Stomach smooth muscle (tissue), 2 donors: ENCODE data around the gene SOBP.

Experiments
- H3K27ac ChIP-seq: one replicate; pipeline ENCODE4 v1.7.0; 2013; ENCODE audit warnings: mild to moderate bottlenecking, low read length, inconsistent platforms
- H3K27me3 ChIP-seq, 2 donors: one replicate each; pipeline ENCODE4 v1.7.0; 2013; ENCODE audit warnings: low read length in 2 of 2; ENCODE audit not compliant: insufficient read depth in 2 of 2, control insufficient read depth in 1 of 2
- H3K36me3 ChIP-seq, 2 donors: one replicate each; pipeline ENCODE4 v1.7.0; 2013; ENCODE audit warnings: low read length in 2 of 2; ENCODE audit not compliant: control insufficient read depth in 2 of 2, insufficient read depth in 2 of 2
- H3K4me1 ChIP-seq: one replicate; pipeline ENCODE4 v1.7.0; 2013; ENCODE audit warnings: low read length; ENCODE audit not compliant: control insufficient read depth, insufficient read depth
- H3K4me3 ChIP-seq, 2 donors: one replicate each; pipeline ENCODE4 v1.7.0; 2013; ENCODE audit warnings: low read length in 2 of 2
- H3K9ac ChIP-seq, 2 donors: one replicate each; pipeline ENCODE4 v1.7.0; 2013; ENCODE audit warnings: low read length in 2 of 2, mild to moderate bottlenecking in 1 of 2
- H3K9me3 ChIP-seq, 2 donors: one replicate each; pipeline ENCODE4 v1.7.0; 2013; ENCODE audit warnings: low read length in 2 of 2; ENCODE audit not compliant: control insufficient read depth in 2 of 2
- donor health status: healthy.
- donor health status: Pancreatic carcinoma.

SOBP gene

GRCh38 chr6:107658920-107659865 lies 169.3 kb downstream of the SOBP start:
- Histone ChIP-seq H3K27ac (no peak overlapping the region), H3K4me1 (peaks cover 10% of the 10 kb centered on the region), H3K9ac (no peak overlapping the region), H3K4me3 (no peak overlapping the region), H3K36me3 (peaks cover 0 to 3% of the 10 kb centered on the region in 2 donors), H3K27me3 (no peaks in the 10 kb centered on the region), H3K9me3 (no peaks in the 10 kb centered on the region)

DNA sequence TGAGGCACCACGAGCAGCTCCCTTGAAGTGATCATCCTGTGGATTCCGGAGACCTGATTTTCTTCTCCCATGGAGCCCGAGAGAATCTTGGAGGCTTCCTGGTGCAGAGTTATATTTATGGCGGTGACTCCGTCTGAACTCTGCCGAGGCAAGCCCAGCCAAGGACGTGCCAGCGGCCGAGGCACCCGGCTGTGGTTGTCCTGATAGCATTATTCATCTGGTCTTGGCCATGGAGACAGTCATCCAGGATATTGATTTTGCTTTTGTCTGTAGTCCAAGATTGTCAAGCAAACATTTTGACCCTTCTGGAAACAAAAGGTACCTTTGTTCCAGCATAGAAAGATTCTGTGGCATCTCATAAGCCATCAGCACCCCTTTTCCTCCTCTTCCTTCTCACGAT lies 170.9 kb downstream of the SOBP start:
- H3K27me3 ChIP-seq, result no peaks in the 10 kb centered on the region

GRCh38 chr6:107661291-107661690 lies 171.4 kb downstream of the SOBP start:
- H3K4me1 ChIP-seq, result peaks cover 10% of the 10 kb centered on the region
- no peak overlapping the region for H3K9ac ChIP-seq
- H3K27me3 ChIP-seq, result no peaks in the 10 kb centered on the region
- H3K36me3 ChIP-seq, result peaks cover 0 to 3% of the 10 kb centered on the region in 2 donors
- no peak overlapping the region for H3K4me3 ChIP-seq
- H3K27ac ChIP-seq, result no peak overlapping the region
- no peaks in the 10 kb centered on the region for H3K9me3 ChIP-seq

More for the DNA sequence above, 170.9 kb downstream of the SOBP start:
- Histone ChIP-seq H3K36me3 (peaks cover 0 to 3% of the 10 kb centered on the region in 2 donors), H3K4me1 (peaks cover 10% of the 10 kb centered on the region), H3K9ac (no peak overlapping the region), H3K9me3 (no peaks in the 10 kb centered on the region), H3K27ac (no peak overlapping the region), H3K4me3 (no peak overlapping the region)

DNA sequence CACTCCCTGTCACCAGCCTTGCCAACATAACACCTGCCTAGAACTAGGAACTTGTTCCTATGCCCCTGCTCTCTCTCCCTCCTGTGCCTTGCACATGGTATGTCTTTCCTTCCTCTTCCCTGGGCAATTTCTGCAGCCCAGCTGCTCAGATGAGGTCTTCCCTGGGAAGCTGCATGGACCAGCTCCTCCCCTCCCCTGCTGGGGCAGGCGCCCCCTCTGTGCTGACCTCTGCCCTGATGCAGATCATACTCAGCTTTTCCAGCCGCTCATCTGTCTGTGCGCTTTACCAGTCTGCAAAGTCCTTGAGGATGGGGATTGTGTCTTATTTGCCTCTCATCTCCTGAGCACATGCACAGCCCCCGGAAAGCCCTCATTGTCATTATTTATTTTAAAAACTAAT lies 172.4 kb downstream of the SOBP start:
- H3K4me3 ChIP-seq, result no peak overlapping the region
- no peaks in the 10 kb centered on the region for H3K27me3 ChIP-seq
- H3K9me3 ChIP-seq, result no peaks in the 10 kb centered on the region
- H3K27ac ChIP-seq, result no peak overlapping the region
- no peak overlapping the region for H3K9ac ChIP-seq
- peaks cover 0 to 3% of the 10 kb centered on the region in 2 donors for H3K36me3 ChIP-seq
- H3K4me1 ChIP-seq, result peaks cover 10% of the 10 kb centered on the region

DNA sequence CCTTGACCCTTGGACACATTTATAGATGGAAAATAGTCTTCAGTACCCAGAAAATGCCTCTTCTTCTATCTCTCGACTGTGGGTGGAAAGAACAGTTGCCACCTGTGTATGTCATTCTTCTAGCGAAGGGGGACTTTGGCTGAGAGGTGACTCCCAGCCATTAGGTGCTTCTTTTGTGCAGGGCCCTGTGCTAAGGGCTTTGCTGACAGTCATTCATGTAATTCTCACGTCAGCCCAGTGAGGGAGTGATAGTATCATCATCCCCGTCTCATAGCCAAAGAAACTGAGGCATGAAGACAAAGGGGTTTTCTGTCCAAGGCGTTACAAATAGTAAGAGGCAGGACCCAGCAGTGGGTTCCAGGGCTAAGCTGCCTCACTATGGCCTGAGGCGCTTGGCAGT lies 173.4 kb downstream of the SOBP start:
- Histone ChIP-seq H3K9me3 (no peaks in the 10 kb centered on the region), H3K4me3 (no peak overlapping the region)

DNA sequence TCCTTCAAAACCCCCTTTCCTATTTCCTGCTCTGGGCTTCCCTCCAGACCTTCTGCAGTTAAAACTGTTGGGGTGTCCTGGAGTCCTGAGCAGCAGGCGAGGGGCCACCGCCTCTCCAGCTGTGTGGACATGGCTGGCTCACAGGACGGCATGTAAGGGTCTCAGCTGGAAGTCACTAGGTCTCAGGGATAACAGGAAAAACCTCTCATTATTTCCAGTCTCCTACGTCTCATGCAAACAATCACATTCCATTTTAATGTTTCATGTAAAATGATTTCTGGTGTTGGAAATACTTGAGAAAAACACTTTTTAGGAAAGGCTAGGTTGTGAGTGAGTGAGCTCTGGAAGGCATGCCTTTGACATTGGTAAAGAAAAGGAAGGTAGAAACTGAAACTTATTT lies 175.5 kb downstream of the SOBP start:
- Histone ChIP-seq H3K27me3 (no peaks in the 10 kb centered on the region), H3K27ac (no peak overlapping the region), H3K36me3 (peaks cover 0 to under 1% of the 10 kb centered on the region in 2 donors), H3K4me3 (no peak overlapping the region), H3K9ac (no peak overlapping the region), H3K4me1 (peaks cover 2% of the 10 kb centered on the region), H3K9me3 (no peaks in the 10 kb centered on the region)

More for the DNA sequence above, 173.4 kb downstream of the SOBP start:
- Histone ChIP-seq H3K4me1 (peaks cover under 1% of the 10 kb centered on the region), H3K27ac (no peak overlapping the region), H3K36me3 (peaks cover 0 to 3% of the 10 kb centered on the region in 2 donors), H3K9ac (no peak overlapping the region), H3K27me3 (no peaks in the 10 kb centered on the region)

- H3K27ac ChIP-seq, result no peak overlapping the region
- H3K9ac ChIP-seq, result no peak overlapping the region
- peaks cover 9% of the 10 kb centered on the region for H3K4me1 ChIP-seq
Measured at GRCh38 chr6:107666084-107666980, 176.4 kb downstream of the SOBP start.

GRCh38 chr6:107666981-107667601 lies 177.2 kb downstream of the SOBP start:
- Histone ChIP-seq H3K36me3 (no peaks in the 10 kb centered on the region), H3K4me3 (no peak overlapping the region), H3K27me3 (no peaks in the 10 kb centered on the region), H3K27ac (no peak overlapping the region), H3K4me1 (peaks cover 9% of the 10 kb centered on the region), H3K9ac (no peak overlapping the region), H3K9me3 (no peaks in the 10 kb centered on the region)

More at GRCh38 chr6:107666084-107666980, 176.4 kb downstream of the SOBP start:
- Histone ChIP-seq H3K4me3 (no peak overlapping the region), H3K27me3 (no peaks in the 10 kb centered on the region), H3K9me3 (no peaks in the 10 kb centered on the region), H3K36me3 (no peaks in the 10 kb centered on the region)

DNA sequence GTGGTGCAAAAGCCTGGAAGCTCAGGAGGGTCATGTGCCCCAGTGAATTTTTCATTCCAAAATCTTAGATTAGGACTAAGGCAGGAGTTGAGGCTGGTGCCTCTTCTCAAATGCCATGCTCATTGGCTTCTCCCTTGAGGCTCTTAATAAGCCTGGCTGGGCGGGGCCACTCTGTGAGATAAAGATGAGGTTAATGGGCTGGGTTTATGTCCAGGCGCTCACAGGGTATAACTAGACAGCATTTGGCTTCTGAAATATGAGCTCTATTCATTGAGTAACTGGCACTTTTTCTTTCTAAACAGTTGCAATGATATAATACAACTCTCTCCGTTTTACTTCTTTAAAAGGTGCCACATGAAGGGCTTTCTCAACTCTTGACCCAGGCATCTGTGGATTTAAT lies 177.9 kb downstream of the SOBP start:
- peaks cover 9% of the 10 kb centered on the region for H3K4me1 ChIP-seq
- H3K9me3 ChIP-seq, result no peaks in the 10 kb centered on the region
- no peaks in the 10 kb centered on the region for H3K27me3 ChIP-seq
- no peak overlapping the region for H3K9ac ChIP-seq
- H3K4me3 ChIP-seq, result no peak overlapping the region
- no peaks in the 10 kb centered on the region for H3K36me3 ChIP-seq
- H3K27ac ChIP-seq, result no peak overlapping the region

DNA sequence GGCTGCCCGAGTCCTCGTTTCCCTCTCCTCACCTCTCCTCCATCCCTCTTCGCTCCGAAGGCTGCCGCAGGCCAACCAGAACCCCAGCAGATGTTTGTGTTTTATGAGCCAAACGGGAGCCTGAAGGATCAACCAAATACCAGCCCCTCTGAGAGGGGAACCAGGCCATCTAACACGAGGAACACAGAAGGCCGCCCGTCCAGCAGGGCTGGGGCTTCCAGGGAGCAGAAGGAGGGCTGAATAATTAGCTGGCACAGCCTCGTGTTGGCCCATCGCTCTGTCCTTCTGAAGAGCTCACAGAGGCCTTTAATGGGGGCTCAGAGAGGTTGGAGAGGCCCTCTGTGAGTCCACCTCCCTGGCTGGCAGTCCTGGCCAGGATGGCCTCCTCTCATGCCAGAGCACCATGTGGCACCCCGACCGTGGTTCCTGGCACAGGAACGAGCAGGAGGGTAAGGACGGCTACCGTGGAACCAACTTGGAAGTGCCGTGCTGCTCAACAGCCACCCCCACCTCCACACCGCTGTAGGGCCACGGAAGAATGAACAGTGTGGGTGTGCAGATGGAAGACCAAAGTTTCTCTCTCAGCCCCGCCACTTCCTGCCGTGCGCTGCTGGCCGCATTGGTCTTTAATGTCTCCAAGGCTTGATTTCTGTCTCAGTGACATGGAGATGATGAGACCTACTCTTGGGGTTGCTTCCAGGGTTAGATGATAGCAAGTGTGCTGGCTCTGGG lies 179.0 kb downstream of the SOBP start:
- Histone ChIP-seq H3K9me3 (no peaks in the 10 kb centered on the region), H3K27me3 (no peaks in the 10 kb centered on the region), H3K27ac (no peak overlapping the region), H3K4me3 (no peak overlapping the region), H3K9ac (no peak overlapping the region), H3K4me1 (peaks cover 9% of the 10 kb centered on the region), H3K36me3 (no peaks in the 10 kb centered on the region)
